ENCODE results near the gene ODR4.

Gene ODR4

GRCh38 chr1:186429017-186429416, 53.4 kb downstream of the ODR4 start:
- Histone ChIP-seq H3K4me2 (ENCODE audit: insufficient read depth, low read length, poor library complexity, severe bottlenecking) (no peak overlapping the region), H2BK15ac (ENCODE audit: low read length) (no peak overlapping the region), H3K4ac (ENCODE audit: low read length) (no peak overlapping the region), H3K18ac (ENCODE audit: low read length) (no peak overlapping the region), H3K79me1 (ENCODE audit: low read depth, low read length) (no peaks in the 10 kb centered on the region), H3K4me3 (ENCODE audit: low read length in 2 of 2) (no peak overlapping the region), H3K23ac (ENCODE audit: low read depth, low read length, poor library complexity) (no peak overlapping the region), H3K27me3 (ENCODE audit: control insufficient read depth in 3 of 3, insufficient read depth in 3 of 3, low read depth in 1 of 3, low read length in 3 of 3) (no peaks in the 10 kb centered on the region), H4K8ac (ENCODE audit: low read depth, low read length) (no peak overlapping the region), H3K9ac (ENCODE audit: low read depth, low read length, poor library complexity) (no peak overlapping the region), H3K36me3 (replicated peaks in 1 of 2; ENCODE audit: control insufficient read depth in 2 of 2, insufficient read depth in 2 of 2, low read length in 2 of 2) (no peaks in the 10 kb centered on the region), H2BK120ac (ENCODE audit: low read depth, low read length) (no peak overlapping the region), H2AK5ac (ENCODE audit: low read depth, low read length) (no peak overlapping the region), H3K27ac (replicated peaks; ENCODE audit: low read length) (no peak overlapping the region), H2BK5ac (ENCODE audit: low read length) (no peak overlapping the region), H3K9me3 (replicated peaks in 1 of 2; ENCODE audit: control insufficient read depth in 2 of 2, insufficient read depth in 1 of 2, low read depth in 1 of 2, low read length in 2 of 2) (no peaks in the 10 kb centered on the region), H3K14ac (ENCODE audit: low read length) (no peak overlapping the region), H2AFZ (ENCODE audit: low read length) (no peak overlapping the region), H3K4me1 (ENCODE audit: control insufficient read depth in 2 of 2, insufficient read depth in 1 of 2, low read depth in 1 of 2, low read length in 2 of 2) (no peaks in the 10 kb centered on the region), H2BK12ac (ENCODE audit: low read length) (no peak overlapping the region), H4K91ac (ENCODE audit: low read depth, low read length, poor library complexity) (no peak overlapping the region)
- DNase-seq (ENCODE audit: low spot score) = no peak
- no CpG with 5 or more reads among the region's 3 CpGs for WGBS, 2 donors (ENCODE audit: extremely low coverage in 2 of 2, insufficient read length in 2 of 2, insufficient replicate concordance in 1 of 2)

GRCh38 chr1:186435336-186435735, 59.7 kb downstream of the ODR4 start:
- Histone ChIP-seq H3K4me1 (ENCODE audit: control insufficient read depth in 2 of 2, insufficient read depth in 1 of 2, low read depth in 1 of 2, low read length in 2 of 2) (no peaks in the 10 kb centered on the region), H3K4me3 (ENCODE audit: low read length in 2 of 2) (no peak overlapping the region), H3K9me3 (replicated peaks in 1 of 2; ENCODE audit: control insufficient read depth in 2 of 2, insufficient read depth in 1 of 2, low read depth in 1 of 2, low read length in 2 of 2) (no peaks in the 10 kb centered on the region), H3K18ac (ENCODE audit: low read length) (no peak overlapping the region), H3K14ac (ENCODE audit: low read length) (no peak overlapping the region), H3K4ac (ENCODE audit: low read length) (no peak overlapping the region), H2BK15ac (ENCODE audit: low read length) (no peak overlapping the region), H4K8ac (ENCODE audit: low read depth, low read length) (no peak overlapping the region), H3K27ac (replicated peaks; ENCODE audit: low read length) (no peak overlapping the region), H3K79me1 (ENCODE audit: low read depth, low read length) (no peaks in the 10 kb centered on the region), H3K4me2 (ENCODE audit: insufficient read depth, low read length, poor library complexity, severe bottlenecking) (no peak overlapping the region), H2BK5ac (ENCODE audit: low read length) (no peak overlapping the region), H2AFZ (ENCODE audit: low read length) (no peak overlapping the region), H2AK5ac (ENCODE audit: low read depth, low read length) (no peak overlapping the region), H2BK12ac (ENCODE audit: low read length) (no peak overlapping the region), H2BK120ac (ENCODE audit: low read depth, low read length) (no peak overlapping the region), H3K9ac (ENCODE audit: low read depth, low read length, poor library complexity) (no peak overlapping the region), H4K91ac (ENCODE audit: low read depth, low read length, poor library complexity) (no peak overlapping the region), H3K36me3 (replicated peaks in 1 of 2; ENCODE audit: control insufficient read depth in 2 of 2, insufficient read depth in 2 of 2, low read length in 2 of 2) (no peaks in the 10 kb centered on the region), H3K23ac (ENCODE audit: low read depth, low read length, poor library complexity) (no peak overlapping the region), H3K27me3 (ENCODE audit: control insufficient read depth in 3 of 3, insufficient read depth in 3 of 3, low read depth in 1 of 3, low read length in 3 of 3) (no peaks in the 10 kb centered on the region)
- no peak for DNase-seq (ENCODE audit: low spot score)
- WGBS, 2 donors (ENCODE audit: extremely low coverage in 2 of 2, insufficient read length in 2 of 2, insufficient replicate concordance in 1 of 2) = no CpG with 5 or more reads among the region's 1 CpG

- Histone ChIP-seq H3K27ac (replicated peaks; ENCODE audit: low read length) (no peak overlapping the region), H2BK12ac (ENCODE audit: low read length) (no peak overlapping the region), H3K18ac (ENCODE audit: low read length) (no peak overlapping the region), H3K79me1 (ENCODE audit: low read depth, low read length) (no peaks in the 10 kb centered on the region), H3K9me3 (replicated peaks in 1 of 2; ENCODE audit: control insufficient read depth in 2 of 2, insufficient read depth in 1 of 2, low read depth in 1 of 2, low read length in 2 of 2) (no peaks in the 10 kb centered on the region), H2BK5ac (ENCODE audit: low read length) (no peak overlapping the region), H4K91ac (ENCODE audit: low read depth, low read length, poor library complexity) (no peak overlapping the region), H3K4me1 (ENCODE audit: control insufficient read depth in 2 of 2, insufficient read depth in 1 of 2, low read depth in 1 of 2, low read length in 2 of 2) (no peaks in the 10 kb centered on the region), H2AFZ (ENCODE audit: low read length) (no peak overlapping the region), H3K4ac (ENCODE audit: low read length) (no peak overlapping the region), H3K9ac (ENCODE audit: low read depth, low read length, poor library complexity) (no peak overlapping the region), H3K23ac (ENCODE audit: low read depth, low read length, poor library complexity) (no peak overlapping the region), H3K36me3 (replicated peaks in 1 of 2; ENCODE audit: control insufficient read depth in 2 of 2, insufficient read depth in 2 of 2, low read length in 2 of 2) (no peaks in the 10 kb centered on the region), H3K4me2 (ENCODE audit: insufficient read depth, low read length, poor library complexity, severe bottlenecking) (no peak overlapping the region), H4K8ac (ENCODE audit: low read depth, low read length) (no peak overlapping the region), H2AK5ac (ENCODE audit: low read depth, low read length) (no peak overlapping the region), H3K4me3 (ENCODE audit: low read length in 2 of 2) (no peak overlapping the region), H3K14ac (ENCODE audit: low read length) (no peak overlapping the region), H2BK15ac (ENCODE audit: low read length) (no peak overlapping the region), H2BK120ac (ENCODE audit: low read depth, low read length) (no peak overlapping the region), H3K27me3 (ENCODE audit: control insufficient read depth in 3 of 3, insufficient read depth in 3 of 3, low read depth in 1 of 3, low read length in 3 of 3) (no peaks in the 10 kb centered on the region)
- no peak for DNase-seq (ENCODE audit: low spot score)
- WGBS, 2 donors (ENCODE audit: extremely low coverage in 2 of 2, insufficient read length in 2 of 2, insufficient replicate concordance in 1 of 2) = 100% methylated on average over 1 of the region's 5 CpGs
These were observed 62.9 kb downstream of the ODR4 start for GRCh38 chr1:186438567-186438966.

GRCh38 chr1:186440584-186440983, 64.9 kb downstream of the ODR4 start:
- H3K79me1 ChIP-seq (ENCODE audit: low read depth, low read length) = no peaks in the 10 kb centered on the region
- H3K14ac ChIP-seq (ENCODE audit: low read length) = no peak overlapping the region
- no peak overlapping the region for H4K91ac ChIP-seq (ENCODE audit: low read depth, low read length, poor library complexity)
- no peak overlapping the region for H2BK15ac ChIP-seq (ENCODE audit: low read length)
- H3K27me3 ChIP-seq (ENCODE audit: control insufficient read depth in 3 of 3, insufficient read depth in 3 of 3, low read depth in 1 of 3, low read length in 3 of 3) = no peaks in the 10 kb centered on the region
- H3K4ac ChIP-seq (ENCODE audit: low read length) = no peak overlapping the region
- no CpG with 5 or more reads among the region's 3 CpGs for WGBS, 2 donors (ENCODE audit: extremely low coverage in 2 of 2, insufficient read length in 2 of 2, insufficient replicate concordance in 1 of 2)
- no peak overlapping the region for H2AK5ac ChIP-seq (ENCODE audit: low read depth, low read length)
- no peaks in the 10 kb centered on the region for H3K9me3 ChIP-seq (replicated peaks in 1 of 2; ENCODE audit: control insufficient read depth in 2 of 2, insufficient read depth in 1 of 2, low read depth in 1 of 2, low read length in 2 of 2)
- no peak overlapping the region for H2BK120ac ChIP-seq (ENCODE audit: low read depth, low read length)
- H3K9ac ChIP-seq (ENCODE audit: low read depth, low read length, poor library complexity) = no peak overlapping the region
- H4K8ac ChIP-seq (ENCODE audit: low read depth, low read length) = no peak overlapping the region
- no peak overlapping the region for H3K23ac ChIP-seq (ENCODE audit: low read depth, low read length, poor library complexity)
- H3K36me3 ChIP-seq (replicated peaks in 1 of 2; ENCODE audit: control insufficient read depth in 2 of 2, insufficient read depth in 2 of 2, low read length in 2 of 2) = no peaks in the 10 kb centered on the region
- DNase-seq (ENCODE audit: low spot score) = no peak
- H3K4me2 ChIP-seq (ENCODE audit: insufficient read depth, low read length, poor library complexity, severe bottlenecking) = no peak overlapping the region
- H2AFZ ChIP-seq (ENCODE audit: low read length) = no peak overlapping the region
- H3K4me1 ChIP-seq (ENCODE audit: control insufficient read depth in 2 of 2, insufficient read depth in 1 of 2, low read depth in 1 of 2, low read length in 2 of 2) = no peaks in the 10 kb centered on the region
- H3K18ac ChIP-seq (ENCODE audit: low read length) = no peak overlapping the region
- H2BK12ac ChIP-seq (ENCODE audit: low read length) = no peak overlapping the region
- no peak overlapping the region for H2BK5ac ChIP-seq (ENCODE audit: low read length)
- no peak overlapping the region for H3K27ac ChIP-seq (replicated peaks; ENCODE audit: low read length)
- H3K4me3 ChIP-seq (ENCODE audit: low read length in 2 of 2) = no peak overlapping the region
